ENCODE data around the gene MXD4.

The MXD4 gene, protein sequence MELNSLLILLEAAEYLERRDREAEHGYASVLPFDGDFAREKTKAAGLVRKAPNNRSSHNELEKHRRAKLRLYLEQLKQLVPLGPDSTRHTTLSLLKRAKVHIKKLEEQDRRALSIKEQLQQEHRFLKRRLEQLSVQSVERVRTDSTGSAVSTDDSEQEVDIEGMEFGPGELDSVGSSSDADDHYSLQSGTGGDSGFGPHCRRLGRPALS

DNA sequence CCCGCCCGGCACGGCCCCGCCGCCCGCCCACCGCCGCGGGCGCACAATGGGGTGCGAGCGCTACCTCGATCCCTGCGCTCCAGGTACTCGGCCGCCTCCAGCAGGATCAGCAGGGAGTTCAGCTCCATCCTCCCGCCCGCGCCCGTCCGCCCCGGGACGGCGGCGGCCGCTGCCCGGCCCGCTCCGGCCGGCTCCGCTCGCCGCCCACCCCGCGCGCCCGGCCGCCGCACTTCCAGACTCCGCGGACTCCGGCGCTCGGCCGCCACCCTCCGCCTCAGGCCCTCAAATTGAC, at the start of gene MXD4:
MXD4 (minus strand) TSS at position 257 of the 292 bp plus-strand sequence; CDS start at position 128, 129 bp downstream.
- peak in 1 of 3 experiments; percentile 14 for DNase-seq (ENCODE audit: low read depth in 3 of 3)

DNA sequence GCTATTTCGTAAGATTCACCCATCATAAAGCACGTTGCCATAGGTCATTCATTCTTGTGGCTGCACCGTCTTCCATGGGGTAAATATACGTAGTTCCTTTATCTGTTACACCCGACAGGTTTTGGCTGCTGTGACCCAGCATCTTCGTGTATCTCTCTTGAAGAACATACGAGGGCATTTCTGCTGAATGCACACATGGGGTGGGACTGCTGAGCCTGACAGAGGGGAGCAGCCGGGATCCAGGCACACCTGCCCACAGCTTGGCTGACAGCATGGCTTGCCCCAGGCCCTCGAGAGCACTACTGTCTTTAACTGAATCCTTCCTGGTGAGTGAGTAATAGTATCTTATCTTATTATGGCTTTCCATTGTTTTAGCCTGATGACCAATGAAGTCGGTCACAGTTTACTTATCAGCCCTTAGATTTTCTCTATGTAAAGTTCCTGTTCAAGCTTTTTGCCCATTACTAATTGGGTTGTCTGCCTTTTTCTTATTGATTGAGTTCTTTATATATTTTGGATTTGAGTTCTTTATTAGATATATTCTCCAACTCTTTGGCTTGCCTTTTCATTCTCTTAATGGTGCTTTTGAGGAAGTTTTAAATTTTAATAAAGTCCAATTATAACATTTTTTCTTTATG, 45.0 kb upstream of the MXD4 start:
- no peak for DNase-seq (ENCODE audit: low read depth in 3 of 3)

DNA sequence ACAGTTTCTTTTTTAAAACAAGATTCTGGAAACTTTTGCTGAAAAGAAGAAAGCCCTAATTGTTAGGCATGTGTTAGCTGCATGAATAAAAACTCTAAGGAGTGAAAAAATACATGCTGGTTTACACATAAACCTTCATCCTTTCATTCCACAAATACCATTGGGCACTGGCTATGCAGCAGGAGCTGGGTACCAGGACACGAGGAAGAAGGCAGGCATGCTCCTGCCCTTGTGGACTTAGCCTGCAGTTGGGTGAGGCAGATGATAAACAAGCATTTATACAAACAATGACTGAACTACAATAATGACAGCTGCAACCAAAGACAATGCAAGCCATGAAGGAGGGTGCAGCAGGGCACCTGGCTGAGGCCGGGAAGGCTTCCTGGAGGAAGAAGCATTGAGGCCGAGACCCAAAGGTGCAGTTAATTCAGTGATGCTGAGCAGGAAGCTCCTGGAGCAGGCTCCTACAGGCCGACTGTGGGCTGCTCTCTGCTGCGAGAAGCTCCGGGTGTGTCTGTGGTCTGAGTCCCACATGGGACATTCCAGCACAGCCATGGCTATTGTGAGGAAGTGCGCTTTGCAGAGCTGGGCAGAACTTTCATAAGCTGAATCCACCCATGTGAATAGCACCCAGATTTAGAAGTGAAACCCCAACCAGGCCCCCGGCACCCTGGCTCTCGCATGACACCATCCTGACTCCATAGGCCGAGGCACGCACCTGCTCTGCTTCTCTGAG, 44.0 kb upstream of the MXD4 start:
- DNase-seq (ENCODE audit: low read depth in 3 of 3) = no peak

DNA sequence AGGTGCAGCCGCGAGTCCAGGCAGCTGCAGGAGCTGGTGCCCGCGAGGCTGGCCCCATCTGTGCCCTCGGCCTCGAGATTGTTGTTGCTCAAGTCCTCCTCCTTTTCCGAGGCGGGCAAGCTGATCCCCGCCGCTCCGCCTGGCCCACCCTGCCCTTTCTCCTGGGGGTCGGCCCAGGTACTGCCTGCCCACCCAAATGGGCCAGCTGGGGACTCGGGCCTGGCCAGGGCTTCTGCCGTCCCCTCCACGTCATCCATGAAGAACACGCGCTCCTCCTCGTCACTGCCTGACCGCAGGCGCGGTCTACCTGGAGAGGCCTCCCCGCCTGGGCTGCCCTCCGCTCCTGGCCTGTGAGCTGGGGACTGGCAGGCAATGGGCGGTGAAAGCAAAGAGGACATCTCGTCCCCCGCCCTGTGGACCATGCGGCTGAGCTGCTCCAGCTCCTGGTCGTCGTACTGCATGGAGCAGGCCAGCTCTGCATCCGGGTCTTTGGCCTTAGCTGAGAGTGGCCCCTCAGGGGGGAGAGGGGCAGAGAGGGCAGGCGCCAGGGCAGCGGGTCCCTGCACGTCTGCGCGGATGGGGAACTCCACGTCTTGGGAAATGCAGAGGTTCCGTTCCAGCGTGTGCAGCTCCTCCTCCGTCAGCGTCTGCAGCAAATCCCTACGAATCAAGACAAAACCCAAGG, 43.1 kb upstream of the MXD4 start:
- no peak for DNase-seq (ENCODE audit: low read depth in 3 of 3)

DNA sequence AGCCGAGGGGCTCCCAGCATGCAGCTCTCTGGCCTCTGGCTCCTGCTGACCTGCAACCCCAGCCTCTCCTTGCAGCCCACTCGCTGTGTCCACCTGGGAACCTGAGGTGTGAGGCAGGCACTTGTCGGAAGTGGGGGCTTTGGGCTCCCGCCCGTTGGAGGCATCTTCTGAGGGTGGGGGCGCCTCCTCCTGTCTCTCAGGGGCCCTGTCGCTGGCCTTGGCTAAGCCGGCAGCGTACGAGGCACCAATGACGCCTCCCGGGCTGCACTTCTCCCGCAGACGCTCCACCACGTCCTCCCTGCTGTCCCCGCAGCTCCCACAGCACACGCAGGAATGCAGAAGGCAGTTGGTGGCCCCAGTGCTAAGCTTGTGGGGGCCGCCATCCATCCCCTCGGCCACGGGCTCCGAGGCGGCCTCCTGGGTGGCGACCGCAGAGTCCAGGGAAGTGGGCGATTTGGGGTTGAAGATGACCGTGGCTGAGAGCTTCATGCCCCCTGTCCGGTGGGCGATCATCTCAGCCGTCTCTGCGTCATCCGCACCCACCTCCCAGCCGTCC, 42.5 kb upstream of the MXD4 start:
- no peak for DNase-seq (ENCODE audit: low read depth in 3 of 3)

DNA sequence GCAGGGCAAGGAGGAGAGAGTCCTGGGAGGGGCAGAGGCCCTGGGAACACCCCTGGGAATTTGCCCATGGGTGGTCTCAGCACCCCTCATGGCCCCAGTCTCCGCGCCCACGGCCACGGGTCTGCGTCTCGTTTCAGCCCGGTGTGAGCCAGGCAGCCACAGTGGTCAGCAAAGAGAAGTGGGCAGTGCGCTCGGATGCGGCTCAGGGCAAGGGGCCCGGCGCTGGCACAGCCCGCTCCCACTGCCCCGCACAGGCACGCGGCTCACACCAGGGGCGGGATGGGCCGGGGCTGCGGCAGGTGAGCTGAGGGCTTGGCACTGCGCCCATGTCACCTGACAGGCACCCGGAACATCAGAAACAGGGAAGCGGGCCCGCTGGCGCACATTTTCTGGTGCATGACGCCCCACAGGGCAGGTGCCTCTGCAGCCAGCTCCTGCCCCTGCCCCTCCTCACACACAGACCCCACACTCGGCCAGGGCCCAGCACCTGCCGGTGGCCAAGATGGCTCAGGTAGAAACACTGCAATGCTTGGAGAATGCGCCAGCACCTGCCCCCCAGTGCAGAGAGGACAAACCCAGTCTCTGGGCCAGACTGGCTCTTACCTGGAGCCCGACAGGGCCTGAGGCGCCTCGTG, 41.9 kb upstream of the MXD4 start:
- DNase-seq (ENCODE audit: low read depth in 3 of 3) = no peak

DNA sequence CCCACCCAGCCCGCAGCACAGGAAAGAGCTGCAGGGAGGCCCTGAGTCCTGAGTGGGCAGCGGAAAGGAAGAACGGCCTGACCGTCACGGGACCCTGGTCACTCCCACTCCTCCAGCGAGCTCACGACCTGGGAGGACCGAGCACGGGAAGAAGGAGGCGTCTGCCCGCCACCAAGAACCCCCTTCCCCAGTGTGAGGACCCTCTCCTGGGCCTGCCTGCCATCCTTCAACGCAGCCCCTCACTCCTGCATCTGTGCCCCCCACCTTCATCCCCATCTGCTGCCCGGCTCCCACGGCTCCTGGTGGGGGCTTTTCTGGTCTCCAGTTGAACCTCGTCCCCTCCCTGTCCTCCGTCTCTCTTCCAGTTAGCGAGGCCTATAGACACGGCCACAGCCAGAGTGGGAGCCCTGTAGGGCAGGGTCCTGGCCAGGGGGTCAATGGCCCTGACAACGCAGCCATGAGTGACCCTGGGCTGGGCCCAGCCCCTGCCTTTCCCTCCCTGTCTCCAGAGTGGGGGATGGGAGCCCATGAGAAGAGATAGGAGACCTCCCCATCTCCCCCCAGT, 41.3 kb upstream of the MXD4 start:
- no peak for DNase-seq (ENCODE audit: low read depth in 3 of 3)

DNA sequence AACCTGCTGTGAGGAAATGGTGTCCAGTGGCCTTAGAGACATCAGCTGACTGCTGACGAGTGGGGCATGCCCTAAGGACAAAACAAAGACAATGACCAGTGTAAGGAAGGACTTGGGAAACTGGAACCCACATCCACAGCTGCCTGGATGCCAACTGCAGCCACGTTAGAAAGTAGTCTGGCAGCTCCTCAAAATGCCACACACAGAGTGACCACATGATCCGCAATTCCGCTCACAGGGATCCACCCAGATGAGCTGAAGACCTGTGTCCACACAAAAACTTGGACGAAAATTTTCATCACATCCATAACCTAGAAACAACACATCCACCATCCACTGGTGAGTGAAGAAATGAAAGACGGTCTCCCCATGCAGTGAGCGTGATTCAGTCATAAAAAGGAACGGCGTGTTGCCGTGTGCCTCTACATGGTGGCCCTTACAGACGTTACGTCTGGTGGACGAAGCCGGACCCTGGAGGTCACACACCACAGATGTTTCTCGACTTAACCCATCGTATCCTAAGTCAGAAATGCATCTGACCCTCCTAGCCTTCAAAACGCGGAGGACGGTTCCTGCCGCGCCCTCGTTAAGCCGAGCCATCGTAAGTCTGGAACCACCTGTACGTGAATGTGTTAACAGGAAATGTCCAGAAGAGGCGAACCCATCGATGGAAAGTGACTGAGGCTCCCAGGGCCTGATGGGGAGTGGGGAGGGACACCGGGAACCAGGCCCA, 40.6 kb upstream of the MXD4 start:
- no peak for DNase-seq (ENCODE audit: low read depth in 3 of 3)

DNA sequence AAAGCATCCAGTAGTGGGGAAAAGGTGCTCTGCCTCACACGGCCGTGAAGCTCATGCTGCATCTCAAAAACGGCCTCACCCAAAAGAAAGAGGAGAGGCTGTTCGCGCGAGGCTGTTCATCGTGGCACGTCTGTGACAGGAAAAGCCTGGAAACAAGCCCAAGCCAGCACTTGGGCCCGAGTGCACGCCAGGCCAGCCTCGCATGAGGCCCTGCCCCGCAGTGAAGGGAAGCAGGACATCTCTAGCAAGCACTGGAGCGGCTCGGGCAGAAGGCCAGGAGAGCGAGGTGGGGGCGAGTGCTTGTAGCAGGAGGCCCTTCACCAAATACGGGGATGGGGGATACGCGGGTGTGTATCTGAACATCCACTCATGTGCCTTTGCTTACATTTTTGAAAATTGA, 39.9 kb upstream of the MXD4 start:
- DNase-seq (ENCODE audit: low read depth in 3 of 3) = no peak

DNA sequence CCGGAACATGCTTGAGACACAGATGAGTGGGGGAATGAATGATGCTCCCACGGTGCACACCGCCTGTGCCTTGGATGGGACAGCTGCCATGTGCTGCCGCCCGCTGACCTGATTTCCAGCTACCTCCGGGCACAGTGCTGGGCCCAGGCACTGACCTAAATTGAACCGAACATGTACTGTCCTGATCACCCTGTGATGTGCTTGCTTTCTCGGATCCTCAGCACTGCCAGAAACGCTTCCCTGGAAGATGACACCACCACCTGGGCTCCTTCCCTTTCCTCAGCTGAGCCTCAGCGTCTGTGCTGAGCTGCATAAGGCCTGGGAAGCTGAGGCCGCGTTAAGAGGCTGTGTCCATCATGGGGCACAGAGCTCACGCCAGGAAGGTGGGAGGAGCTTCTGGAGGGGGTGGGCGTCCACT, 39.3 kb upstream of the MXD4 start:
- no peak for DNase-seq (ENCODE audit: low read depth in 3 of 3)

DNA sequence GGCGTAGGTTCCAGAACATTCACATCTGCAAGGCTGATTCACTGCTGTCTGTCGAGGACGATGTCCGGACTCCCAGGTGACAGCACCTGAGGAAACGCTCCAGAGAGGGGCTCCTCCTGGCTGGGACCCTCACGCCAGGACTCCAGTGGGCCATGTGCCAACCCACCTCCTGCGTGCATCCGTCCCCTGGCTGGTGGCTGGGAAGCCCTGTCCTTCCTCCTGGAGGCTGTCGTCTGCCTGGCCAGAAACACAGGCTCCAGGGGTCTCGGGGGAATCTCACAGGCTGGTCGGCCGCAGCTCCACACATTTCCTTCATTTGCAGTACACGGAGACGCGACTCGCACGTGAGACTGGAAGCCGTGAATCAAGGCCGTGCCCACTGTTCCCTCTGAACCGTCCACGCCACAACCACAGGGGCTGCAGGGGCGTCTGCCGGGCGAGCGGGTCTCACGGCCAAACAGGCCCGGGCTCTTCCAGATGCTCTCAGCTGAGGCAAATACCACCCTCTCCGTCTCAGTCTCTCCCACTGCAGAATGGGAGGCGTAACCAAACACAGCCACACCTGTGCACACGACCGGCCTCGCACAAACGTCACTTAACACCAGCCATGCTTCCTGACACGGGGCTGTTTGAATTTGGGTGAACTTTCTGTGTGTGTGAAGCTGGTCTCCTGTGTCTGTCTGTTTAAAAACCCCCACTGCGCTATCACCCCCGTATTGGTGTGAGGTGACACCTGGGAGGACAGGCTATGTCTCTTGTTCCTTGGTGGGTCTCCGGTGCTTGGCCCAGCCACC, 38.7 kb upstream of the MXD4 start:
- no peak for DNase-seq (ENCODE audit: low read depth in 3 of 3)

DNA sequence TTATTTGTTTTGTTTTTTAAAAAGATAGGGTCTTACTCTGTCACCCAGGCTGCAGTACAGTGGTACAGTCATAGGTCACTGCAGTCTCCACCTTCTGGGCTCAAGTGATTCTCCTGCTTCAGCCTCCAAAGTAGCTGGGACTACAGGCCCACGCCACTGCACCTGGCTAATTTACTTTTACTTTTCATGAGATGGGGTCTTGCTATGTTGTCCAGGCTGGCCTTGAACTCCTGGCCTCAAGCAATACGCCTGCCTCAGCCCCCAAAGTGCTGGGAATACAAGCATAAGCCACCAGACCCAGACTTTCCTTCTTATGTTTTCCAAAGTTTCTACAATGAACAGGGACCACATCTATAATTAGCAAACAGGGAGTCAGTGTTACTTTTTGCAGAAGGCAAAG, 37.9 kb upstream of the MXD4 start:
- no peak for DNase-seq (ENCODE audit: low read depth in 3 of 3)

DNA sequence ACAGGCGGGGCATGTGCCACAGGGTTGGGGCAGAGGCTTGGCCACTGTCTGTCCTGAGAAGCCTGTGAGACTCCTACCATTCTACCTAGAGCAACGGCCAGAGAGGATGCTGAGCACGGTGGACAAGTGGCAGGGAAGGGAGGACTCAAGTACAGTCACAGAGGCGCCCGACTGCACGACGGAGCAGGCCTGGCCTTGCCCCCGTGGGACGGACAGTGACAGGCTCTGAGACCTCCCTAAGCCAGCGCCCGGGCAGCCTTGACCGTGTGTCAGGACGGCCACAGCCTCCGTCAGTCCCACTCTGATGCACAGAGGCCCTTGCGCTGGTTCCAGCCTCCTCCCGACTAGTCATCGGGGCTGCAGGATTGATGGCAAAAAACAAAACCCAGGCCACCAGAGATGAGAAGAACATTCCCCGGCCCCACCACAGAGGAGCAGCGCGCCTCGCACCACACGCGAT, 36.7 kb upstream of the MXD4 start:
- no peak for DNase-seq (ENCODE audit: low read depth in 3 of 3)

DNA sequence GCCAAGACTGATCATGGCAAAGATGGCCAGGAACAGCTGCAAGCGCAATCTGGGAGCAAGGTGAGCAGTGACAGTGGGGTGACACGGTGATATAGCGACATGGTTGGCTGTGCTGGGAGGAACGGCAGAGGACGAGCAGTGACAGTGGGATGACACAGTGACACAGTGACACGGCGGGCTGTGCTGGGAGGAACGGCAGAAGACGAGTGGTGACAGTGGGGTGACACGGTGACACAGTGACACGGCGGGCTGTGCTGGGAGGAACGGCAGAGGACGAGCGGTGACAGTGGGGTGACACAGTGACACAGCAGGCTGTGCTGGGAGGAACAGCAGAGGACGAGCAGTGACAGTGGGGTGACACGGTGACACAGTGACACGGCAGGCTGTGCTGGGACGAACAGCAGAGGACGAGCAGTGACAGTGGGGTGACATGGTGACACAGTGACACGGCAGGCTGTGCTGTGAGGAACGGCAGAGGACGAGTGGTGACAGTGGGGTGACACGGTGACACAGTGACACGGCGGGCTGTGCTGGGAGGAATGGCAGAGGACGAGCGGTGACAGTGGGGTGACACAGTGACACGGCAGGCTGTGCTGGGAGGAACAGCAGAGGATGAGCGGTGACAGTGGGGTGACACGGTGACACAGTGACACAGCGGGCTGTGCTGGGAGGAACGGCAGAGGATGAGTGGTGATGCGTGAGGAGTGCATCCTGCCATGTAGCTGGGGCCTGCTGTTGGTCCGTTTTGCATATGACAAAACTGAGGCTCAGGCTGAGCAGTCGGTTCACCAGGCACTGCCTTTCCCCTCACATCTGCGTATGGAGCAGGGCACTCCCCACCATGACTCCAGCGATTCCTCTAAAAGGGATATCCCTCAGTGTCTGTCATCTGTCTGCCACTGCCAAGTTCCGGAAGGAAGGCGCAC, 36.0 kb upstream of the MXD4 start:
- no peak for DNase-seq (ENCODE audit: low read depth in 3 of 3)

DNA sequence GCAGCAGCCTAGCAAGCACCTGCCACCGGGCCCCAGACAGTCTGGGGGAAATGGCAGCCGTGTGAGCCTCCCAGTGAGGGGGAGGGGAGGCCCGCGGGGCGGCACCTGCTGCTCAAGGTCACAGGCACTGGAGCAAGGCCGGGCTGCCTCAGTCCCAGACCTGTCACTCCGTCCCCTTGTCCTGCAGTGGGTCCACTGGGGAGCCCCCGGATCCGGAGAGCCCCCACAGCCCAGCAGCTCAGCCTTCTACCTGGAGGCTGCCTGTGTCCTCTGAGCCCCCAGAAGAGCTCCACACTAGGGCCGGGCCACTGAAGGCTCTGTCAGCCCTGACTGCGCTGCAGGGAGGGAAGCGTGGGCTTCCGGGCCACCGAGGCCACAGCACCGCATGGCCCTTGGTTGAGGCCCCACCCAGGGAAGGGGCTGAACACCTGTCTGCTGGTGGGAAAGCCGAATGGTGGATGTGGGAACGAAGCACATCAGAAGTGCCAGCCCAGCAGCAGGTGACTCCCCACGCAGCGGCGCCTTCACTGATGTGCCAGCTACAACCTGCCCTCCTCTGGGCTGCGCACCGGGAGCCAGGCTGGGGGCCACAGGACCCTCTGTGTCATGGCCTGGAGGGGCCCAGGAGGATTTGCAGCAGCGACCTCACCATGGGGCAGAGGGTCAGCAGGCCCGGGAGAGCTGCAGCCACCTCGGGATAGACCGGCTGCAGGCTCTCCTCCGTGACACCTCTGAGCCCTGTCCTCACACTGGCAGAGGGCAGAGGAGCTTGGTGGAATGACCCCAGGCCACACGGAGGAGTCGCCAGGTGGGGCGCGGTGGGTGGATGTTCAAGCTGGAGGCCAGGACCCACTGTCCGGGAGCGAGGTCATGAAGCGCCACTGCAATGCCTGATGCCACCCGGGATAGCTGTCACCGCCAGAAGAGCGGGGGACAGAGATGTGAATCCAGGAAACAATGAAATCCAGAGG, 35.0 kb upstream of the MXD4 start:
- no peak for DNase-seq (ENCODE audit: low read depth in 3 of 3)

DNA sequence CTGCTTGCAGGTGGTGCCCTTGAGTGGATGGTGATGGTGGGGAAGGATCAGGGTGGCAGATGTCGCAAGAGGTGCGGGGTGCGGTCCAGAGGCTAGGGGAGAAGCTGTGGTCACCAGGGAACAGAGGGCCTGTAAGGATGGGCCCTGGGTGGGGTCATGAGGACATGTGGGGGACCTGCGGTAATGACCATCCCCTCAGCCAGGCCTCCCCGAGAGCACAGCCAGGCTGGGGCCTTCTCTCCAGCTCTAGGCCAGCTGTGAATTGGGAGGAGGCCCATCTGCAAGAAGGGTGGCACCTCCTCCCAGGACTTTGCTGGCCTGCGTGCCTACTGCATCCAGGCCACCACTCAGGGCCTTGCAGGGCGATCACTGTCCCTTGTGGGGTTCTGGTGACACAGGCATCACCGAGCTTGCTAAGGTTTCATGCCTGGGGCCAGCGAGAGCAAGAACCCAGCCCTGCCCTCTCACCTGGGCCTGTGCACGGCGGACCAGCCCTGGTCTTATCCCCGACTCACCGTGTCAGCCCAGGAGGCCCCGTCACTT, 34.1 kb upstream of the MXD4 start:
- no peak for DNase-seq (ENCODE audit: low read depth in 3 of 3)

DNA sequence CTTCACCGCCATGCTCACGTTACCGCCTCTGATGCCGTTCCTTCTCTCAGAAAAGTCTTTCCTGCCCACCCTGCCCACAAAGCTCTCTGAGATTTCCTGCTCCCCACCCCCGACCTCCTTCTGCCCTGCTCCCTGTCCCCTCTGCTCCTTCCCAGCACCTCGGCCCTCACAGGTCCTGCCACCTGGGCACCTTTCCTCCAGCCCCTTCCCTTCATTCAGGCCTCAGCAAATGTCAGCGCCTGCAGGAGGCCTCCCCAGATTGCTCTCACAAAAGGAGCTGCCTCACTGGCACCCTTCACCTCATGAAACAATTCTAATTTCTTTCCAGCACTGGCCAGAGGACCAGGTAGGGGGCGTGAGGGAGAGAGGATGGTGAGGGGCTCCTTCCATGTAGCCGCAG, 33.6 kb upstream of the MXD4 start:
- no peak for DNase-seq (ENCODE audit: low read depth in 3 of 3)

Data from stimulated activated CD4-positive, alpha-beta T cell treated with anti-CD3 and anti-CD28 coated beads, TNF-alpha, amount 100 ng/mL, for 4 hours (primary cell).